Measurements from ENCODE around the gene MEF2A. TPM values are rescaled to one million over a fixed set of nuclear protein-coding genes. Genes with fewer than 3 reads are reported as not detected.
"Not testable (repeated sequence)": the region's sequence is repeated elsewhere in the genome, so short reads cannot be mapped to it uniquely, and the experiment has no call there.

Gene MEF2A
- total RNA-seq, 1 experiment from 2014 or later, result 13.6 TPM

GRCh38 chr15:99632521-99632920 lies 66.7 kb downstream of the MEF2A start:
- DNase-seq, result no peak
- Histone ChIP-seq H3K4me3 (ENCODE audit: insufficient read depth, low read depth, low read length) (no peak overlapping the region), H3K36me3 (replicated peaks; ENCODE audit: control insufficient read depth, insufficient read depth, low read length) (no peaks in the 10 kb centered on the region; the same call in 1 of the 2 replicates), H3K27me3 (ENCODE audit: control insufficient read depth, insufficient read depth, low read length) (no peaks in the 10 kb centered on the region)

- Histone ChIP-seq H3K36me3 (replicated peaks; ENCODE audit: control insufficient read depth, insufficient read depth, low read length) (no peaks in the 10 kb centered on the region; the same call in 1 of the 2 replicates), H3K4me3 (ENCODE audit: insufficient read depth, low read depth, low read length) (no peak overlapping the region), H3K27me3 (ENCODE audit: control insufficient read depth, insufficient read depth, low read length) (no peaks in the 10 kb centered on the region)
- DNase-seq, result no peak
Measured at GRCh38 chr15:99633655-99634054, 67.9 kb downstream of the MEF2A start.

GRCh38 chr15:99634576-99634975 lies 68.8 kb downstream of the MEF2A start:
- Histone ChIP-seq H3K27me3 (ENCODE audit: control insufficient read depth, insufficient read depth, low read length) (no peaks in the 10 kb centered on the region), H3K4me3 (ENCODE audit: insufficient read depth, low read depth, low read length) (no peak overlapping the region), H3K36me3 (replicated peaks; ENCODE audit: control insufficient read depth, insufficient read depth, low read length) (no peaks in the 10 kb centered on the region; the same call in 1 of the 2 replicates)
- no peak for DNase-seq

- DNase-seq, result no peak
- H3K27me3 ChIP-seq (ENCODE audit: control insufficient read depth, insufficient read depth, low read length), result no peaks in the 10 kb centered on the region
- no peaks in the 10 kb centered on the region; the same call in 1 of the 2 replicates for H3K36me3 ChIP-seq (replicated peaks; ENCODE audit: control insufficient read depth, insufficient read depth, low read length)
- no peak overlapping the region for H3K4me3 ChIP-seq (ENCODE audit: insufficient read depth, low read depth, low read length)
Measured at GRCh38 chr15:99635145-99635544, 69.4 kb downstream of the MEF2A start.

DNA sequence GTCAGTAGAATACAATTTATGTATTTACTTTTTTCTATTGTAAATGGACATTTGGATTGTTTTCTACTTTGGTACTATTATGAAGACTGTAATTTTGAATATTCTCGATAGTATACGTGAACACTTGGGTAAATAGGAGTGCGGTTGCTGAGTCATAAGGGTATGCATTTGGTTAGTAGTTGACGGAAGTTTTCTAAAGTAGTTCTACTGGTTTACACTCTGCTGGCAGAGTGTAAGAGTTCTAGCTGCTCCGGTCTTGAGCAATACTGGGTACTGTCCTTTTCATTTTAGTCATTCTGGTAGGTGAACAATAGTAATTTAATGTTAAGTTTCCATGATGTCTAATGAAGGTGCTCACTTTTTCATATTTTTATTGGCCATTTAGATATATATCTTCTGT lies 70.0 kb downstream of the MEF2A start:
- DNase-seq, result no peak
- no peak overlapping the region for H3K4me3 ChIP-seq (ENCODE audit: insufficient read depth, low read depth, low read length)

DNA sequence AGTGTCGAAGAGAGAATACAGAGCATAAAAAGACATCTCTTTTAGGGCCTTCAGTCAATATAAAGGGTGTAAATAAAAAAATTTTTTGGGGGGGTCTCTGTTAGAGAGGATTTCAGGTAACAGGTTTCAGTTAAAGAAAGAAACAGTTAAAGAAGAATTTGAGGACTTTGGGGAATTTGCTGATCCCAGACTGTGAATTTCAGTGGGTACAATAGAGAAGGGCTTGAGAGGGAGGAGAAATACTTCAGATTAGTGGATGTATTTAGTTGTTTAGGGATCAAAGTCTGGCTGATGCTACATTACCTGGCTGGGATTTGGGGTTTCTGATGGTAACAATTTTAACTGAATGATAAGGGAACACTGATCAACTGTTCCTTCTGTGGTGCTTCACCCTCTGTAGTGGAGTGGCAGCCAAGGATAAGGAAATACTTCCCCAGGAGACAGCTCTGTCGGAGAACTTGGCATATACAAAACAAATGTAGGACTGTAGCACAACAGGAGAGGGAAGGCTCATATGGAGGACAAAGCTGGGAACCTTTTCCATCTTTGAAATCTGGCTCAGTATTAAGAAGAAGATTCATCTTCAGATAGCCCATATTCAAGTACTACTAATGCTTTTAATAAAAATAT lies 79.2 kb downstream of the MEF2A start:
- DNase-seq, result no peak
- H3K4me3 ChIP-seq (ENCODE audit: insufficient read depth, low read depth, low read length), result no peak overlapping the region

More for the DNA sequence above, 70.0 kb downstream of the MEF2A start:
- H3K27me3 ChIP-seq (ENCODE audit: control insufficient read depth, insufficient read depth, low read length), result no peaks in the 10 kb centered on the region
- H3K36me3 ChIP-seq (replicated peaks; ENCODE audit: control insufficient read depth, insufficient read depth, low read length), result no peaks in the 10 kb centered on the region; the same call in 1 of the 2 replicates

GRCh38 chr15:99645543-99645935 lies 79.8 kb downstream of the MEF2A start:
- no peak for DNase-seq
- H3K4me3 ChIP-seq (ENCODE audit: insufficient read depth, low read depth, low read length), result no peak overlapping the region

More for the DNA sequence above, 79.2 kb downstream of the MEF2A start:
- Histone ChIP-seq H3K27me3 (ENCODE audit: control insufficient read depth, insufficient read depth, low read length) (no peaks in the 10 kb centered on the region), H3K36me3 (replicated peaks; ENCODE audit: control insufficient read depth, insufficient read depth, low read length) (no peaks in the 10 kb centered on the region; the same call in 1 of the 2 replicates)

DNA sequence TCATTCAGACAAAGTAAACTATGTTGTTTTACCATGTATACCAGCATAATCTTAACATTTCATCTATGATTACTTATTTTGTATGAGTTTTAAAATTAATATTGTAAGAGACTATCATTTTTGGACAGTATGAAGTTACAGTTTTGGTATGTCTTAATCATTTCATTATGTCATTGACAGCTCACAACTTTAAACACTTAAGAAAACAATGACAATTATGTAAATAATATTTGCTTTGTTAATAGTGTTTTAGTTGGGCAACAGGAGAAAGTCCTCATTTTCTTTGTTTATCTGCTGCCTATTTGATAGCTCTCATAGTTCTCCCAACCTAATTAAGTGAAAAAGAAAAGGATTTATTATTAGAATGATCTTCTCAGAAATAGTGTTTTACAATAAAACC lies 80.2 kb downstream of the MEF2A start:
- Histone ChIP-seq H3K27me3 (ENCODE audit: control insufficient read depth, insufficient read depth, low read length) (no peaks in the 10 kb centered on the region), H3K4me3 (ENCODE audit: insufficient read depth, low read depth, low read length) (no peak overlapping the region), H3K36me3 (replicated peaks; ENCODE audit: control insufficient read depth, insufficient read depth, low read length) (no peaks in the 10 kb centered on the region; the same call in 1 of the 2 replicates)
- no peak for DNase-seq

More at GRCh38 chr15:99645543-99645935, 79.8 kb downstream of the MEF2A start:
- Histone ChIP-seq H3K27me3 (ENCODE audit: control insufficient read depth, insufficient read depth, low read length) (no peaks in the 10 kb centered on the region), H3K36me3 (replicated peaks; ENCODE audit: control insufficient read depth, insufficient read depth, low read length) (no peaks in the 10 kb centered on the region; the same call in 1 of the 2 replicates)

GRCh38 chr15:99651023-99651807 lies 85.4 kb downstream of the MEF2A start:
- Histone ChIP-seq H3K4me3 (ENCODE audit: insufficient read depth, low read depth, low read length) (no peak overlapping the region), H3K36me3 (replicated peaks; ENCODE audit: control insufficient read depth, insufficient read depth, low read length) (no peaks in the 10 kb centered on the region; the same call in 1 of the 2 replicates), H3K27me3 (ENCODE audit: control insufficient read depth, insufficient read depth, low read length) (no peaks in the 10 kb centered on the region)
- no peak for DNase-seq

GRCh38 chr15:99656205-99656604 lies 90.4 kb downstream of the MEF2A start:
- Histone ChIP-seq H3K4me3 (ENCODE audit: insufficient read depth, low read depth, low read length) (no peak overlapping the region), H3K27me3 (ENCODE audit: control insufficient read depth, insufficient read depth, low read length) (no peaks in the 10 kb centered on the region), H3K36me3 (replicated peaks; ENCODE audit: control insufficient read depth, insufficient read depth, low read length) (no peaks in the 10 kb centered on the region)
- no peak for DNase-seq

DNA sequence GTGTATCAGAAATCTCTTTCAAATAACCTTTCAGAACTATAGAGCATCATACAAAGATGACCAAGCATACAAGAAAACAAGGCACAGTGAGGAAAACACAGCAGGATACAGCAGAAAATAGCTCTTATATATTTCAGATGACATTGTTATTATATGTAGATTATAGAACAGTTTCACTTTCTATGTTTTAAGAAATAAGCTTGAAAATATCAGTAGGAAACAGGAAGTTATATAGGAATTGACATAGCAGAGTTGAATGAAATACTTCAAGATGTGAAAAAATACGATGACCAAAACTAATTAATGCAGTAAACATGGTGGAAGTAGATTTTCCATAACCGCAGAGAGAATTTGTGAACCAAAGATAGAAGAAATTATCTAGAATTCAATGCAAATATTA lies 92.2 kb downstream of the MEF2A start:
- Histone ChIP-seq H3K36me3 (replicated peaks; ENCODE audit: control insufficient read depth, insufficient read depth, low read length) (no peaks in the 10 kb centered on the region), H3K27me3 (ENCODE audit: control insufficient read depth, insufficient read depth, low read length) (no peaks in the 10 kb centered on the region), H3K4me3 (ENCODE audit: insufficient read depth, low read depth, low read length) (no peak overlapping the region)
- no peak for DNase-seq

DNA sequence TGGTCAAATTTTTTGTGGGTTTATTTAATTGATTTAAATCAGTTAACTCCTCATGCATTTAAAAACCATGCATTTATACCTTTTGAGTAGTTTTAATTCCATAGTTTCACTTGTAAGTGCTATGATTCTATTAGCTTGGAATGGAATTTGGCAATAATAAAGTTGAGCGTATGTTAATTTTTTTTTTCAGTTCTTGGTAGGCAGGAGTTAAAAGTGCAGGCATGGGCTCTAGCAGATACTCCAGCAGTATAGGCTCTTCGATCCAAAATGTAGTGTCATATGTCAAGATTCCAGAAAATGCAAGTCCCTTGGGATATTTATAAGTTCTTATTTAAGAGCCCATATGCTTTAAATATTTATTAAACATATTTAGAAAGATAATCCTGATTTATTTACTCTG lies 97.1 kb downstream of the MEF2A start:
- H3K27me3 ChIP-seq (ENCODE audit: control insufficient read depth, insufficient read depth, low read length), result no peaks in the 10 kb centered on the region
- no peak for DNase-seq
- no peaks in the 10 kb centered on the region for H3K36me3 ChIP-seq (replicated peaks; ENCODE audit: control insufficient read depth, insufficient read depth, low read length)
- H3K4me3 ChIP-seq (ENCODE audit: insufficient read depth, low read depth, low read length), result no peak overlapping the region

- not testable (repeated sequence) for H3K27me3 ChIP-seq (ENCODE audit: control insufficient read depth, insufficient read depth, low read length); H3K36me3 ChIP-seq (replicated peaks; ENCODE audit: control insufficient read depth, insufficient read depth, low read length); DNase-seq; H3K4me3 ChIP-seq (ENCODE audit: insufficient read depth, low read depth, low read length)
Measured at GRCh38 chr15:99666073-99666472, 100.3 kb downstream of the MEF2A start.

- H3K36me3 ChIP-seq (replicated peaks; ENCODE audit: control insufficient read depth, insufficient read depth, low read length), result no peaks in the 10 kb centered on the region; the same call in 1 of the 2 replicates
- no peak overlapping the region for H3K4me3 ChIP-seq (ENCODE audit: insufficient read depth, low read depth, low read length)
- no peaks in the 10 kb centered on the region for H3K27me3 ChIP-seq (ENCODE audit: control insufficient read depth, insufficient read depth, low read length)
- no peak for DNase-seq
Measured at GRCh38 chr15:99668533-99669182, 102.9 kb downstream of the MEF2A start.

DNA sequence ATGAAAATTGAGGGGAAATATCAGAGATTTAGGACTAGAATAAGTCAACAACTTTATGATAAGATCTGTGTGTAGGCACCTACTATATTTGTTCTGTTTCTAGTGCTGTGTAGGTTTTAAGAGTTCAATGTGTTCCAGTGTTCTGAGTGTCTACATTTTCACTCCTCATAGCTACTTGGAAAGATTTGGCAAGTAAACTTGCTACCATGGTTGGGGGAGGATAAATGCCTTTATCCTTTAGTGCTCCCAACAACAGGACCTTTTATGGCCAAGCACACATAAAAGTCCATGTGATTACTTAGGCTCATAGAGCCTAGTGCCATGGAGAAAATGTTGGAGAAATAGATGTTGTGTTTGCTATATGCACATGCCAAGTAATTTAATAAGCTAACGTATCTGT lies 103.5 kb downstream of the MEF2A start:
- H3K36me3 ChIP-seq (replicated peaks; ENCODE audit: control insufficient read depth, insufficient read depth, low read length), result no peaks in the 10 kb centered on the region; the same call in 1 of the 2 replicates
- DNase-seq, result no peak
- H3K27me3 ChIP-seq (ENCODE audit: control insufficient read depth, insufficient read depth, low read length), result no peaks in the 10 kb centered on the region
- H3K4me3 ChIP-seq (ENCODE audit: insufficient read depth, low read depth, low read length), result no peak overlapping the region

Measured in H7 (cell line).